LNCAP (cell line): Measurements from ENCODE around the gene XAB2.

ENCODE experiments used
- TF ChIP-seq, protein P1 (sequence below): fragments of 450-650 bp; IDR thresholded peaks from 2 replicates; pipeline ENCODE4 v1.5.1; 2017; ENCODE audit warnings: mild to moderate bottlenecking

Gene XAB2

DNA sequence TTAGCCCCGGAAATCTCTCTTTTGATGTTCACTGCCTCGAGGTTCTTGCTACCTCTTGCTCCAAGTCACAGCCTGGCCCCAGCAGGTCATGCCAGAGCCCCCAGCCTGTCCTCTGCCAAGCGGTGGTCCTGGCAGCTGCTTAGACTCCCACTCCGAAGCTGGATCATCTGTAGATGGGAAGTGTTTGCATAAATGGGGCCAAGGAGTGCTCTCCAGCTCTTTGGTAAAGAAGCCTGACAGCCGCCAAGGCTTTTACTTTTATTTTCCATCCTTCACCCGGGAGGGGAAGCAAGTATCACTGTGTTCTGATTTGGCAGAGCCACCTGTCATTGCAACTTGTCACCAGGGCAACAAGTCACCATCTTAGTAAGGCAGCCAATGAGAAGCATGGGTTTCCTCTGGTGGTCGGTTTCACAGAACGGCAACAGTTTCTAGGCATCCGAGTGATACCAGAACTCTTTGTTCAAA is 28.9 kb upstream of the XAB2 start:
- TF ChIP-seq, protein P1, sequence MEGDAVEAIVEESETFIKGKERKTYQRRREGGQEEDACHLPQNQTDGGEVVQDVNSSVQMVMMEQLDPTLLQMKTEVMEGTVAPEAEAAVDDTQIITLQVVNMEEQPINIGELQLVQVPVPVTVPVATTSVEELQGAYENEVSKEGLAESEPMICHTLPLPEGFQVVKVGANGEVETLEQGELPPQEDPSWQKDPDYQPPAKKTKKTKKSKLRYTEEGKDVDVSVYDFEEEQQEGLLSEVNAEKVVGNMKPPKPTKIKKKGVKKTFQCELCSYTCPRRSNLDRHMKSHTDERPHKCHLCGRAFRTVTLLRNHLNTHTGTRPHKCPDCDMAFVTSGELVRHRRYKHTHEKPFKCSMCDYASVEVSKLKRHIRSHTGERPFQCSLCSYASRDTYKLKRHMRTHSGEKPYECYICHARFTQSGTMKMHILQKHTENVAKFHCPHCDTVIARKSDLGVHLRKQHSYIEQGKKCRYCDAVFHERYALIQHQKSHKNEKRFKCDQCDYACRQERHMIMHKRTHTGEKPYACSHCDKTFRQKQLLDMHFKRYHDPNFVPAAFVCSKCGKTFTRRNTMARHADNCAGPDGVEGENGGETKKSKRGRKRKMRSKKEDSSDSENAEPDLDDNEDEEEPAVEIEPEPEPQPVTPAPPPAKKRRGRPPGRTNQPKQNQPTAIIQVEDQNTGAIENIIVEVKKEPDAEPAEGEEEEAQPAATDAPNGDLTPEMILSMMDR: no peak

DNA sequence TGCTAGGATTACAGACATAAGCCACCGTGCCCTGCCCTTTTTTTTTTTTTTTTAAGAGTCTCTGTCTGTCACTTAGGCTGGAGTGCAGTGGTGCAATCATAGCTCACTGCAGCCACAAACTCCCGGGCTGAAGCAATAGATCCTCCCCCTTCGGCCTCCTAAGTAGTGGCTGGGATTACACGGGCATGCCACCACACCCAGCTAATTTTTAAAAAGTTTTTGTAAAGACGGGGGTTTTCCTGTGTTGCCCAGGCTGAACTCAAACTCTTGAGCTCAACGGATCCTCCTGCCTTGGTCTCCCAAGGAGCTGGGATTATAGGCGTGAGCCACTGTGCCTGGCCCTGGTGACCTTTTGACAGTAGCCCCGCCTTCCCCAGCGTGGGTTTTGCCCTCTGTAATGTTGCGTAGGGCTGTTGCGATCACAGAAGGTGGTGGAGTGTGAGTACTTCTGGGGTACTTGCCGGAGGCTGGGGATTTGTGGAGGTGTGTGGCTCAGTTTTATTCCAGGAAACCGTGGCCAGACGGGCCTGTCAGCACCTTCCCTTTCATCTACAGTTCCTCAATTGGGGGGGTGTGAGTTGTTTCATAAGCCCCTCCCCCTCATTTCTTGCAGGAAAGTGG is 27.9 kb upstream of the XAB2 start:
- TF ChIP-seq, protein P1: no peak

DNA sequence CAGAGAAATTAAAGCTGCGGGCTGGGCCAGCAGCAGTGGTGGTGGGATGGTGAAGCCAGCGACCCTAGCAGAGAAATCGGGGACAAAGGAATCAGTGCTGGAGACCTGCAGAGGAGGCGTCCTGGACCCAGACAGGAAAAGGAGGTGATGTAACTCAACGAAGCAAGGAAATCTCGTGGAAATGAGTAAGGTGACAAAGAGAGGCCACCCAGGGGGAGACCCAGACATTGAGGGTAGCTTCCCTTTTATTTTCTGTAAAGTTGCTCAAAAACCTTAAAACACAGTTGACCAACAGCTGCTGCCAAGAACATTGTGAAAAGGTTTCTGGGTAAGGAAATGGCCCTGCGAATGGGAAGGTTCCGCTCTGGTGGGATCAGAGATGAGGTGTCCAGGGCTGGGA is 26.2 kb upstream of the XAB2 start:
- TF ChIP-seq, protein P1: no peak

DNA sequence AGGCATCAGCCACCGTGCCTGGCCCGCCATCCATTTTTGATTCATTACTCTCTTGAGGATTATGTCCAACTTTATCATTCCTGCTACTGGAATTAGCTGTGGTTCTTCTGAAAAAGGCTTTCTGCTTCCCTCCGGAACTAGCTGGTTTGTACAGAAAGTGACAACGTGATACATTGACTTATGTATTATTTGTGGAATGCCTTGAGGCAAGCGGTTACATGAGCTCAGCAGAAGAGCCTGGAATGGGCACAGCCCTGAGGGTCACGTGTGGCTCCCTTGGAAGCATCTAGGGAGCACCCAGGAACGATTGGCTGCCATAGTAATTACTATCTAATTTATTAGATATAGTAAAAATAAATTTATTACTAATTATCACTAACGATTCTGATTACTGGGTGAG is 25.1 kb upstream of the XAB2 start:
- TF ChIP-seq, protein P1: no peak

DNA sequence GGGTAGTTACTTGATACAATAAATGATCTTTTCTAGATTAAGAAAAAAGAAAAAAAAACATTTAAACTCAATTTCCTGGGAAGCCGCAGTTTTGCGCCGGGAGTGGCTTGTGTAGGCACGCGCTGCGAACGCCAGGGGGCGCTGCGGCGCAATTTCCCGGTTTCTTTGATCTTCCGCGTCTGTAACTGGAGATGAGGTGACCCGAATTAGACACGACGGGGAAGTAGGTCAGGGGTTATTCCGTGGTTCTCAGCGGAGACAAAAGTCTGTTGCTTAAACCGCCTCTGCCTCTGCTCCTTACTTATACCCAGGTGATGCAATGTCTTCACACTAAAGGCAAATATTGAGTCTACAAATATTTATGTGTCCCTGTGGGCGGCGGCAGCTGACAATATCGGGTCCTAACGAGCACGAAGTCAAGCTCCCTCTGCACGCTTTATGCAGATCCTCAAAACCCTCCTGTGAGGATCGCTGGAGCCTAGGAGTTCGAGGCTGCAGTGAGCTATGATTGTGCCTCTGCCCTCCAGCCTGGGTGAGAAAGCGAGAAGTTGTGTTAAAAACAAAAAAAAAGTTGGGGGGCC is 22.8 kb upstream of the XAB2 start:
- TF ChIP-seq, protein P1: peak; percentile 99

DNA sequence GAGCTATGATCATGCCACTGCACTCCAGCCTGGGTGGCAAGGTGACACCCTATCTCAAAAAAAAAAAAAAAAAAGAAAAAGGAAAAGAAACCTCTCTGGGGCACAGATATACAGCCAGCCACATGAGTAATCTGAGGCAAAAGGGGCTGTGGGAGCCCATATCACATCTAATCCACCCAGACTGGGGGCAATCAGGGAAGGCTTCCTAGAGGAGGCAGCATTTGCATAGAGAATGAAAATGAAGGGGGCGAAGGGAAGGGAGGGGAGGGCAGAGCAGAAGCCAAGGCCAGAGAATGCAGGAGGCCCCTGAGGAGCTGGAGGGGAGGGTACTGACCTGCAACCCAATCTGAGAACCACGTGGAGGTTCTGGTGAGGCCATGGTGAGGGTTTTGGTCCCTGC is 20.8 kb upstream of the XAB2 start:
- TF ChIP-seq, protein P1: no peak

DNA sequence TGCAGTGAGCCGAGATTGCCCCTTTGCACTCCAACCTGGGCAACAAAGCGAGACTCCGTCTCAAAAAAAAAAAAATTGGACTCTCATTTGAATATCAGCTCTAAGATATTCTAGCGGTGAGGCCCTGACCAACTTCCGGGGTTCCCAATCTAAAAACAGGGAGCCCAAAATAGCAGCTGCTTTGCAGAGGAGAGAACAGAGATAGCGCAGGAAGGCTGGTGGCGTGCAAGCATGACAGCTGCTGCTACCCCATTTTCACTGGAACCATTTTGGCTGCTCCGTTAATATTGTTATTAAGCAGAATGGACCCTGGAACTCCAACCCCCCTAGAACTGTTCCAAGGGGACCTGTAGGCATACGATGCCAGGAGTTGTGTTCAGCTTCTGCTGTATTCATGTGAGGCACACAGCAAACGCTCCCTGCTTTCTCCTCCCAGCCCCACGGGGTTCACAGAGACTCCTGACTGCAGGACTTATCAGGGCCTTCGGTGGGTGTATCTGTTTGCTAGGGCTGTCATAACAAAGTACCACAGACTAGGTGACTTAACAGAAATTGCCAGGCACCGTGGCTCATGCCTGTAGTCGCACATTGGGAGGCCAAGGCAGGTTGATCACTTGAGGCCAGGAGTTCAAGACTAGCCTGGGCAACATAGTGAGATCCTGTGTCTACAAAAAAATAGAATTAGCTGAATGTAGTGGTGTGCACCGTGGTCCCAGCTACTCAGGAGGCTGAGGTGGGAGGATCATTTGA is 19.1 kb upstream of the XAB2 start:
- TF ChIP-seq, protein P1: no peak
